ENCODE measurements around the gene EPHB2.

- TF ChIP-seq, protein P1, sequence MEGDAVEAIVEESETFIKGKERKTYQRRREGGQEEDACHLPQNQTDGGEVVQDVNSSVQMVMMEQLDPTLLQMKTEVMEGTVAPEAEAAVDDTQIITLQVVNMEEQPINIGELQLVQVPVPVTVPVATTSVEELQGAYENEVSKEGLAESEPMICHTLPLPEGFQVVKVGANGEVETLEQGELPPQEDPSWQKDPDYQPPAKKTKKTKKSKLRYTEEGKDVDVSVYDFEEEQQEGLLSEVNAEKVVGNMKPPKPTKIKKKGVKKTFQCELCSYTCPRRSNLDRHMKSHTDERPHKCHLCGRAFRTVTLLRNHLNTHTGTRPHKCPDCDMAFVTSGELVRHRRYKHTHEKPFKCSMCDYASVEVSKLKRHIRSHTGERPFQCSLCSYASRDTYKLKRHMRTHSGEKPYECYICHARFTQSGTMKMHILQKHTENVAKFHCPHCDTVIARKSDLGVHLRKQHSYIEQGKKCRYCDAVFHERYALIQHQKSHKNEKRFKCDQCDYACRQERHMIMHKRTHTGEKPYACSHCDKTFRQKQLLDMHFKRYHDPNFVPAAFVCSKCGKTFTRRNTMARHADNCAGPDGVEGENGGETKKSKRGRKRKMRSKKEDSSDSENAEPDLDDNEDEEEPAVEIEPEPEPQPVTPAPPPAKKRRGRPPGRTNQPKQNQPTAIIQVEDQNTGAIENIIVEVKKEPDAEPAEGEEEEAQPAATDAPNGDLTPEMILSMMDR (conservative IDR thresholded peaks at IDR 0.05; ENCODE audit: low read length), result no peak
- no peak for TF ChIP-seq EZH2phosphoT487 (IDR thresholded peaks at IDR 0.05; ENCODE audit: borderline replicate concordance)
Measured at GRCh38 chr1:22736501-22737080, 26.0 kb downstream of the EPHB2 start.

Measured in Loucy (cell line).